ENCODE data around the gene GCHFR. TPM values are rescaled to one million over a fixed set of nuclear protein-coding genes. Genes with fewer than 3 reads are reported as not detected.

GCHFR gene
- polyA plus RNA-seq, 6 donors from 2014 or later = 22.8 to 40.4 (median 27.6) TPM

- peak overlapping the region in 2 of 6 donors; percentile 33 to 47 for H3K27ac Mint-ChIP-seq
- no peak for ATAC-seq (ENCODE audit: low read depth in 2 of 2)
Measured at GRCh38 chr15:40743921-40744814, 19.7 kb upstream of the GCHFR start.

GRCh38 chr15:40744815-40745152, 19.1 kb upstream of the GCHFR start:
- Mint-ChIP-seq H3K4me3 (no peak overlapping the region), H3K4me1 (no peaks in the 10 kb centered on the region), H3K9me3 (no peaks in the 10 kb centered on the region), H3K36me3 (peaks cover 0 to 4% of the 10 kb centered on the region in 2 donors), H3K27ac (peak overlapping the region in 1 of 6 donors; percentile 47), H3K27me3 (no peaks in the 10 kb centered on the region)
- DNase-seq = no peak
- ATAC-seq (ENCODE audit: low read depth in 2 of 2) = no peak

More at GRCh38 chr15:40743921-40744814, 19.7 kb upstream of the GCHFR start:
- Mint-ChIP-seq H3K9me3 (no peaks in the 10 kb centered on the region), H3K36me3 (peaks cover 0 to 4% of the 10 kb centered on the region in 2 donors), H3K4me1 (no peaks in the 10 kb centered on the region), H3K4me3 (no peak overlapping the region), H3K27me3 (no peaks in the 10 kb centered on the region)
- DNase-seq = no peak

GRCh38 chr15:40746916-40747418, 16.9 kb upstream of the GCHFR start:
- no peak overlapping the region for H3K4me3 Mint-ChIP-seq
- H3K4me1 Mint-ChIP-seq = no peaks in the 10 kb centered on the region
- H3K27ac Mint-ChIP-seq = peak overlapping the region in 1 of 6 donors; percentile 33
- ATAC-seq (ENCODE audit: low read depth in 2 of 2) (no peak), DNase-seq (no peak)
- H3K36me3 Mint-ChIP-seq = peaks cover 0 to 4% of the 10 kb centered on the region in 2 donors
- H3K9me3 Mint-ChIP-seq = no peaks in the 10 kb centered on the region
- no peaks in the 10 kb centered on the region for H3K27me3 Mint-ChIP-seq

GRCh38 chr15:40747685-40748631, 15.9 kb upstream of the GCHFR start:
- no peak for ATAC-seq (ENCODE audit: low read depth in 2 of 2)

GRCh38 chr15:40749151-40749630, 14.7 kb upstream of the GCHFR start:
- no peak for DNase-seq
- no peak for ATAC-seq (ENCODE audit: low read depth in 2 of 2)
- Mint-ChIP-seq H3K27ac (no peak overlapping the region), H3K27me3 (no peaks in the 10 kb centered on the region), H3K4me1 (peaks cover 0 to 20% (median 18%) of the 10 kb centered on the region in 3 donors), H3K36me3 (peaks cover 0 to 4% of the 10 kb centered on the region in 2 donors), H3K9me3 (no peaks in the 10 kb centered on the region), H3K4me3 (no peak overlapping the region)

More at GRCh38 chr15:40747685-40748631, 15.9 kb upstream of the GCHFR start:
- Mint-ChIP-seq H3K36me3 (peaks cover 0 to 4% of the 10 kb centered on the region in 2 donors), H3K4me3 (no peak overlapping the region), H3K4me1 (peaks cover 0 to 8% (median 7%) of the 10 kb centered on the region in 3 donors), H3K9me3 (no peaks in the 10 kb centered on the region), H3K27ac (peak overlapping the region in 1 of 6 donors; percentile 59), H3K27me3 (no peaks in the 10 kb centered on the region)
- no peak for DNase-seq

GRCh38 chr15:40750885-40751284, 13.0 kb upstream of the GCHFR start:
- no peak overlapping the region for H3K4me3 Mint-ChIP-seq

GRCh38 chr15:40751745-40752144, 12.1 kb upstream of the GCHFR start:
- Mint-ChIP-seq H3K4me3 (peak overlapping the region in 1 of 8 donors; percentile 95), H3K27ac (no peak overlapping the region), H3K9me3 (no peaks in the 10 kb centered on the region), H3K27me3 (no peaks in the 10 kb centered on the region), H3K36me3 (no peaks in the 10 kb centered on the region), H3K4me1 (peaks cover 3 to 33% (median 27%) of the 10 kb centered on the region in 3 donors)
- no peak for DNase-seq
- ATAC-seq (ENCODE audit: low read depth in 2 of 2) = no peak

More at GRCh38 chr15:40750885-40751284, 13.0 kb upstream of the GCHFR start:
- ATAC-seq (ENCODE audit: low read depth in 2 of 2) = no peak
- Mint-ChIP-seq H3K4me1 (peaks cover 3 to 29% (median 27%) of the 10 kb centered on the region in 3 donors), H3K9me3 (no peaks in the 10 kb centered on the region), H3K36me3 (no peaks in the 10 kb centered on the region), H3K27ac (no peak overlapping the region), H3K27me3 (no peaks in the 10 kb centered on the region)
- no peak for DNase-seq

- Mint-ChIP-seq H3K27ac (peak overlapping the region in 4 of 6 donors; percentile 89 to 94 (median 93)), H3K27me3 (no peaks in the 10 kb centered on the region), H3K4me3 (peak overlapping the region; percentile 95 to 99 (median 96)), H3K4me1 (peaks cover 3 to 35% (median 27%) of the 10 kb centered on the region in 3 donors), H3K9me3 (no peaks in the 10 kb centered on the region), H3K36me3 (no peaks in the 10 kb centered on the region)
- ATAC-seq (ENCODE audit: low read depth in 2 of 2) = peak; percentile 3
- DNase-seq = no peak
Measured at GRCh38 chr15:40754574-40754882, 9.3 kb upstream of the GCHFR start.

GRCh38 chr15:40754883-40755811, 8.7 kb upstream of the GCHFR start, which contains the start of gene RMDN3:
TSS of gene RMDN3 (minus strand) at chr15:40755254. CDS start at chr15:40754783, 471 bp downstream.
- DNase-seq = peak; percentile 91
- peak; percentile 91 to 98 for ATAC-seq (ENCODE audit: low read depth in 2 of 2)
- peaks cover 3 to 35% (median 27%) of the 10 kb centered on the region in 3 donors for H3K4me1 Mint-ChIP-seq

GRCh38 chr15:40755812-40756208, 8.1 kb upstream of the GCHFR start:
- Mint-ChIP-seq H3K4me1 (peaks cover 3 to 35% (median 27%) of the 10 kb centered on the region in 3 donors), H3K4me3 (peak overlapping the region; percentile 95 to 99 (median 96)), H3K9me3 (no peaks in the 10 kb centered on the region), H3K36me3 (no peaks in the 10 kb centered on the region), H3K27ac (peak overlapping the region in 5 of 6 donors; percentile 90 to 100 (median 94)), H3K27me3 (no peaks in the 10 kb centered on the region)
- DNase-seq (no peak), ATAC-seq (ENCODE audit: low read depth in 2 of 2) (no peak)

More at GRCh38 chr15:40754883-40755811, 8.7 kb upstream of the GCHFR start, which contains the start of gene RMDN3:
- no peaks in the 10 kb centered on the region for H3K9me3 Mint-ChIP-seq
- H3K36me3 Mint-ChIP-seq = no peaks in the 10 kb centered on the region
- no peaks in the 10 kb centered on the region for H3K27me3 Mint-ChIP-seq
- peak within 1 kb of the TSS; percentile 95 to 99 (median 96) for H3K4me3 Mint-ChIP-seq
- peak within 1 kb of the TSS; percentile 92 to 100 (median 94) for H3K27ac Mint-ChIP-seq

- Mint-ChIP-seq H3K9me3 (no peaks in the 10 kb centered on the region), H3K27ac (peak overlapping the region in 1 of 6 donors; percentile 79), H3K4me3 (peak overlapping the region in 5 of 8 donors; percentile 36 to 95 (median 58)), H3K4me1 (peaks cover 3 to 35% (median 27%) of the 10 kb centered on the region in 3 donors), H3K27me3 (no peaks in the 10 kb centered on the region), H3K36me3 (no peaks in the 10 kb centered on the region)
- DNase-seq (no peak), ATAC-seq (ENCODE audit: low read depth in 2 of 2) (no peak)
Measured at GRCh38 chr15:40756938-40757337, 6.9 kb upstream of the GCHFR start.

- no peaks in the 10 kb centered on the region for H3K27me3 Mint-ChIP-seq
- H3K9me3 Mint-ChIP-seq = no peaks in the 10 kb centered on the region
- H3K27ac Mint-ChIP-seq = no peak overlapping the region
- peaks cover 13 to 30% (median 21%) of the 10 kb centered on the region in 3 donors for H3K4me1 Mint-ChIP-seq
- peak overlapping the region in 1 of 8 donors; percentile 79 for H3K4me3 Mint-ChIP-seq
- no peak for DNase-seq
- ATAC-seq (ENCODE audit: low read depth in 2 of 2) = no peak
- no peaks in the 10 kb centered on the region for H3K36me3 Mint-ChIP-seq
Measured at GRCh38 chr15:40759961-40760360, 3.9 kb upstream of the GCHFR start.
